ENCODE measurements around the gene FARP1.

DNA sequence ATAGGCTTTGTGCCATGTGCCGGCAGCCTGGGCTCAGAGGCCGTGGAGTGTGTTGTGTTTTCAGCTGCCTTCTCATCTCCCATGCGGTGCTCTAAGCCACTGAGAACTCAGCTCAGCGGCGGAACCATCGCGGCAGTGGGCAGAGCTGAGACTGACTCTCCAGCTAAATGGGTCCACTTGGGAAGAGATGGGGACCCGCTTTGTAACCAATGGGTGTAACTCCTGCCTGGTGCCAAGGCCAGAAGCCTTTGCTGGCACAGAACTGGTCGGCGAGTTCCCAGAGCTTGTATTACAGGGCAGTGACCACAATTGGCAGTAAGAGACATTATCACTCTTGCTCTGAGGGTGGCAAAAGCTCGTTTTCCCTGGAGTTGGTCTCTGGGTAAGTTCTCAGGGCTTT is 251.0 kb downstream of the FARP1 start:
- TF ChIP-seq, protein P1, sequence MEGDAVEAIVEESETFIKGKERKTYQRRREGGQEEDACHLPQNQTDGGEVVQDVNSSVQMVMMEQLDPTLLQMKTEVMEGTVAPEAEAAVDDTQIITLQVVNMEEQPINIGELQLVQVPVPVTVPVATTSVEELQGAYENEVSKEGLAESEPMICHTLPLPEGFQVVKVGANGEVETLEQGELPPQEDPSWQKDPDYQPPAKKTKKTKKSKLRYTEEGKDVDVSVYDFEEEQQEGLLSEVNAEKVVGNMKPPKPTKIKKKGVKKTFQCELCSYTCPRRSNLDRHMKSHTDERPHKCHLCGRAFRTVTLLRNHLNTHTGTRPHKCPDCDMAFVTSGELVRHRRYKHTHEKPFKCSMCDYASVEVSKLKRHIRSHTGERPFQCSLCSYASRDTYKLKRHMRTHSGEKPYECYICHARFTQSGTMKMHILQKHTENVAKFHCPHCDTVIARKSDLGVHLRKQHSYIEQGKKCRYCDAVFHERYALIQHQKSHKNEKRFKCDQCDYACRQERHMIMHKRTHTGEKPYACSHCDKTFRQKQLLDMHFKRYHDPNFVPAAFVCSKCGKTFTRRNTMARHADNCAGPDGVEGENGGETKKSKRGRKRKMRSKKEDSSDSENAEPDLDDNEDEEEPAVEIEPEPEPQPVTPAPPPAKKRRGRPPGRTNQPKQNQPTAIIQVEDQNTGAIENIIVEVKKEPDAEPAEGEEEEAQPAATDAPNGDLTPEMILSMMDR (conservative IDR thresholded peaks at IDR 0.05; ENCODE audit: low read length): no peak
- TF ChIP-seq EZH2phosphoT487 (IDR thresholded peaks at IDR 0.05; ENCODE audit: borderline replicate concordance, low read depth, low read length): no peak
